Daoy (cell line): ENCODE data around the gene PRR23C. TPM values are rescaled to one million over a fixed set of nuclear protein-coding genes. Genes with fewer than 3 reads are reported as not detected.

ENCODE experiments used
- DNase-seq: peaks from one replicate; pipeline ENCODE4 v3.0.0-alpha.2; 2015; ENCODE audit warnings: low read depth
- total RNA-seq: library from RNA; depleted of rRNA; stranded (reverse); fragments of >200 nt; shearing (Covaris generic); gene quantifications from 2 replicates; pipeline ENCODE4 v1.2.3, GENCODE V29; 2014; rRNA removed

Gene PRR23C
- total RNA-seq, 1 experiment from 2014 or later: not detected

DNA sequence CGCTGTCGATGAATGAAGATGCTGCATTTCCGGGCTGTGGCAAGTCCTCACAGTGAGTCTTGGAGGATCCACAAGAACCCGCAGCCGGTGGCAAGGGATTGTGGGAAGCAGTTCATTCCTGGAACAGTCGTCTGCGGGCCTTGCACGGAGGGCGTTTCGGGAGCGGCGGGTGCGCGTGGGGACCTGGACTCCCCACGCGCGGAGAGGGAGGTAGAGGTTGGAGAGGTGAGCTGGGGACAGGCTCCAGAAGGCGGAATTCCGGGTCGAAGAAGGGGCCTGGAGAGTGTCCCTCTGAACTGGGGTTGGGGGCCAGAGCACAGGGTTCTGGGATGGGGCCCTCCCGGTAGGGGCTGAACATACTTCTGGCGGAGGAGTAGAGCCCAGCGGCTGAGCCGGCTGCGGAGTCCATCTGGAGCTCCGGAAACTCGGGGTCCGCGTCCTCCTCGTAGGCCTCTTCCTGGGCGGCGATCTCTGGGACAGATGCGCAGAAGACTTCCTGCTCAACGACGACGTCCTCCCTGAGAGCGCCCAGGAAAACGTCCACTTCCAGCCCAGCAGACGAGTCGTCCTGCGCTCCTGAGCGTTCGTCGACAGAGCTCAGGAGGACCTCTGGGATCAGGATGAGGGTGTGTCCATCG lies 39.2 kb downstream of the PRR23C start:
- no peak for DNase-seq

GRCh38 chr3:138995706-138996105 lies 49.0 kb downstream of the PRR23C start:
- DNase-seq: no peak

Other genes with a start within 250 kb of the PRR23C start
- 6.6 and 7.8 TPM in 2 replicates for gene PIK3CB, start 210.0 kb downstream of the PRR23C start, total RNA-seq
- gene FOXL2, start 97.8 kb downstream of the PRR23C start, total RNA-seq: 8.0 and 9.0 TPM in 2 replicates
- 4.1 and 7.2 TPM in 2 replicates for gene FOXL2NB, start 97.7 kb downstream of the PRR23C start, total RNA-seq
- gene PRR23A, start 38.6 kb downstream of the PRR23C start, total RNA-seq: not detected in 2 replicates
- not detected in 2 replicates for gene PRR23B, start 24.0 kb downstream of the PRR23C start, total RNA-seq